Osteoblast (primary cell): ENCODE results near the gene KICS2. TPM values are rescaled to one million over a fixed set of nuclear protein-coding genes. Genes with fewer than 3 reads are reported as not detected.
A peak's percentile ranks its signal among the peaks of the same experiment; 100 is the strongest.

Experiments used
- DNase-seq: peaks from one replicate; pipeline ENCODE4 v3.0.0; 2011; ENCODE audit warnings: low spot score, mixed read lengths; ENCODE audit not compliant: insufficient read length; ENCODE audit errors: missing footprints
- H2AFZ ChIP-seq: 2 replicates; pipeline ENCODE4 v1.6.0; 2011; ENCODE audit warnings: mild to moderate bottlenecking, low read length
- H3K27ac ChIP-seq: 2 replicates; pipeline ENCODE4 v1.5.1; 2011; ENCODE audit warnings: mild to moderate bottlenecking, low read depth, low read length, moderate library complexity
- H3K27me3 ChIP-seq: 2 replicates; pipeline ENCODE4 v1.6.0; 2012; ENCODE audit warnings: mild to moderate bottlenecking, control low read depth, inconsistent platforms, low read length, moderate library complexity; ENCODE audit not compliant: insufficient read depth
- H3K36me3 ChIP-seq: 2 replicates; pipeline ENCODE4 v1.5.1; 2011; ENCODE audit warnings: mild to moderate bottlenecking, low read length, control low read depth, moderate library complexity; ENCODE audit not compliant: insufficient read depth
- H3K4me1 ChIP-seq: 2 replicates; pipeline ENCODE4 v1.5.1; 2011; ENCODE audit warnings: mild to moderate bottlenecking, low read length, control low read depth, moderate library complexity; ENCODE audit not compliant: insufficient read depth
- H3K4me2 ChIP-seq: 2 replicates; pipeline ENCODE4 v1.6.0; 2011; ENCODE audit warnings: mild to moderate bottlenecking, low read length; ENCODE audit not compliant: insufficient read depth
- H3K4me3 ChIP-seq: fragments of 200-600 bp; sonication (generic); 3 replicates; pipeline ENCODE4 v1.5.1; 2012; ENCODE audit warnings: mild to moderate bottlenecking, low read length, inconsistent platforms; ENCODE audit not compliant: insufficient read depth
- H3K79me2 ChIP-seq: 2 replicates; pipeline ENCODE4 v1.6.0; 2012; ENCODE audit warnings: mild to moderate bottlenecking, low read length, control low read depth, inconsistent platforms; ENCODE audit not compliant: insufficient read depth
- H3K9me3 ChIP-seq: 2 replicates; pipeline ENCODE4 v1.5.1; 2011; ENCODE audit warnings: low read depth, low read length, control low read depth
- H4K20me1 ChIP-seq: 2 replicates; pipeline ENCODE4 v1.6.0; 2012; ENCODE audit warnings: mild to moderate bottlenecking, low read length, control low read depth; ENCODE audit not compliant: insufficient read depth
- CTCF ChIP-seq: IDR thresholded peaks from 2 replicates; pipeline ENCODE4 v1.5.1; 2011; ENCODE audit warnings: mild to moderate bottlenecking, low read depth, low read length, moderate library complexity; ENCODE audit errors: extremely low read depth
- total RNA-seq: library from RNA; depleted of rRNA; stranded (reverse); fragments of >200 nt; gene quantifications from 2 replicates; pipeline ENCODE4 v1.2.3, GENCODE V29; 2012

Gene KICS2
- total RNA-seq, 1 donor = 5.4 TPM

GRCh38 chr12:64229796-64230195 is 7.7 kb upstream of the KICS2 start:
- no peak overlapping the region for H3K4me3 ChIP-seq
- no peak overlapping the region for H3K27ac ChIP-seq
- no peak for TF ChIP-seq CTCF
- no peaks in the 10 kb centered on the region for H3K79me2 ChIP-seq
- no peaks in the 10 kb centered on the region for H4K20me1 ChIP-seq
- H3K27me3 ChIP-seq = no peaks in the 10 kb centered on the region
- DNase-seq = no peak
- H3K9me3 ChIP-seq = no peaks in the 10 kb centered on the region
- no peak overlapping the region for H2AFZ ChIP-seq
- H3K36me3 ChIP-seq = no peaks in the 10 kb centered on the region
- H3K4me1 ChIP-seq = peaks cover 4% of the 10 kb centered on the region
- no peak overlapping the region for H3K4me2 ChIP-seq

GRCh38 chr12:64229240-64229639 is 7.1 kb upstream of the KICS2 start:
- no peak for DNase-seq
- H3K4me1 ChIP-seq = peaks cover 4% of the 10 kb centered on the region
- no peak overlapping the region for H3K4me3 ChIP-seq
- no peaks in the 10 kb centered on the region for H3K36me3 ChIP-seq
- no peak overlapping the region for H2AFZ ChIP-seq
- no peak for TF ChIP-seq CTCF
- H4K20me1 ChIP-seq = no peaks in the 10 kb centered on the region
- no peak overlapping the region for H3K4me2 ChIP-seq
- no peaks in the 10 kb centered on the region for H3K9me3 ChIP-seq
- H3K79me2 ChIP-seq = no peaks in the 10 kb centered on the region
- H3K27me3 ChIP-seq = no peaks in the 10 kb centered on the region
- H3K27ac ChIP-seq = no peak overlapping the region

- H4K20me1 ChIP-seq = no peaks in the 10 kb centered on the region
- H3K27me3 ChIP-seq = no peaks in the 10 kb centered on the region
- no peak overlapping the region for H3K4me2 ChIP-seq
- no peaks in the 10 kb centered on the region for H3K79me2 ChIP-seq
- H3K27ac ChIP-seq = no peak overlapping the region
- TF ChIP-seq CTCF = no peak
- H3K4me1 ChIP-seq = peaks cover 9% of the 10 kb centered on the region
- H3K9me3 ChIP-seq = no peaks in the 10 kb centered on the region
- H3K4me3 ChIP-seq = no peak overlapping the region
- DNase-seq = no peak
- H2AFZ ChIP-seq = no peak overlapping the region
- H3K36me3 ChIP-seq = no peaks in the 10 kb centered on the region
Observed at GRCh38 chr12:64225626-64226025, 3.5 kb upstream of the KICS2 start.

GRCh38 chr12:64221651-64222008 is 466 bp downstream of the KICS2 start:
- Histone ChIP-seq H3K27me3 (no peaks in the 10 kb centered on the region), H3K36me3 (no peaks in the 10 kb centered on the region), H3K27ac (peak overlapping the region; percentile 97), H3K4me1 (peaks cover 9% of the 10 kb centered on the region), H3K9me3 (no peaks in the 10 kb centered on the region), H2AFZ (peak overlapping the region; percentile 99), H3K79me2 (no peaks in the 10 kb centered on the region), H3K4me3 (peak overlapping the region; percentile 90), H4K20me1 (no peaks in the 10 kb centered on the region), H3K4me2 (peak overlapping the region; percentile 74)
- TF ChIP-seq CTCF = no peak
- DNase-seq = peak; percentile 90
